Smooth muscle cell (in vitro differentiated cells): ENCODE data around the gene DDX47. TPM values are rescaled to one million over a fixed set of nuclear protein-coding genes. Genes with fewer than 3 reads are reported as not detected.
A peak's percentile ranks its signal among the peaks of the same experiment; 100 is the strongest.

ENCODE experiments used
- DNase-seq: peaks from one replicate; lab custom pipeline; 2025; ENCODE audit not compliant: unreplicated experiment; lab: John Stamatoyannopoulos, UW
- H2AFZ ChIP-seq: fragments of 200-600 bp; sonication (generic); 2 replicates; pipeline ENCODE4 v1.6.0; 2016; ENCODE audit warnings: antibody characterized with exemption, low read depth, mild to moderate bottlenecking
- H3F3A ChIP-seq: fragments of 200-600 bp; sonication (generic); 2 replicates; pipeline ENCODE4 v1.6.0; 2017; ENCODE audit warnings: antibody characterized with exemption, low read depth
- H3K27ac ChIP-seq: fragments of 200-600 bp; sonication (generic); 2 replicates; pipeline ENCODE4 v1.5.1; 2016; ENCODE audit warnings: low read depth, mild to moderate bottlenecking
- H3K27me3 ChIP-seq: fragments of 200-600 bp; sonication (generic); 2 replicates; pipeline ENCODE4 v1.6.1; 2016; ENCODE audit warnings: low read depth, mild to moderate bottlenecking
- H3K36me3 ChIP-seq: fragments of 200-600 bp; sonication (generic); 2 replicates; pipeline ENCODE4 v1.5.1; 2016; ENCODE audit warnings: low read depth
- H3K4me1 ChIP-seq: fragments of 200-600 bp; sonication (generic); 2 replicates; pipeline ENCODE4 v1.5.1; 2016; ENCODE audit warnings: low read depth
- H3K4me2 ChIP-seq: fragments of 200-600 bp; sonication (generic); 2 replicates; pipeline ENCODE4 v1.6.0; 2016; ENCODE audit warnings: mild to moderate bottlenecking
- H3K4me3 ChIP-seq: fragments of 200-600 bp; sonication (generic); 2 replicates; pipeline ENCODE4 v1.5.1; 2016; ENCODE audit warnings: mild to moderate bottlenecking
- H3K79me2 ChIP-seq: fragments of 200-600 bp; sonication (generic); 2 replicates; pipeline ENCODE4 v1.6.0; 2016; ENCODE audit warnings: low read depth, mild to moderate bottlenecking
- H3K9ac ChIP-seq: fragments of 200-600 bp; sonication (generic); 2 replicates; pipeline ENCODE4 v1.6.0; 2016; ENCODE audit warnings: low read depth
- H3K9me3 ChIP-seq: fragments of 200-600 bp; sonication (generic); replicated peaks from 2 replicates; pipeline ENCODE4 v1.5.1; 2016; ENCODE audit warnings: low read depth
- H4K20me1 ChIP-seq: fragments of 200-600 bp; sonication (generic); 2 replicates; pipeline ENCODE4 v1.6.0; 2016; ENCODE audit warnings: low read depth
- WGBS: methylation state at CpG from one replicate; pipeline ENCODE4 v1.1.7; 2016; ENCODE audit warnings: low lambda C conversion rate; 5-methylcytosine and 5-hydroxymethylcytosine counted together
- polyA plus RNA-seq: library from polyadenylated mRNA; unstranded; fragments of >200 nt; fragmentation: Nextera tagmentation; extraction: Ambion mirVana; gene quantifications from 2 replicates; pipeline ENCODE4 v1.2.1, GENCODE V29; 2016
- total RNA-seq: library from RNA; depleted of rRNA; stranded (reverse); fragments of >200 nt; gene quantifications from 2 replicates; pipeline ENCODE4 v1.2.3, GENCODE V29; 2014
- TF ChIP-seq, protein P1 (sequence below): fragments of 200-600 bp; sonication (generic); IDR thresholded peaks from 2 replicates; pipeline ENCODE4 v1.5.1; 2017; ENCODE audit warnings: borderline replicate concordance, mild to moderate bottlenecking, antibody characterized with exemption; ENCODE audit not compliant: insufficient read depth, poor library complexity, severe bottlenecking

DDX47 gene
- total and polyA plus RNA-seq, 2 experiments from 2014 or later, result 61.8 to 95.6 TPM

DNA sequence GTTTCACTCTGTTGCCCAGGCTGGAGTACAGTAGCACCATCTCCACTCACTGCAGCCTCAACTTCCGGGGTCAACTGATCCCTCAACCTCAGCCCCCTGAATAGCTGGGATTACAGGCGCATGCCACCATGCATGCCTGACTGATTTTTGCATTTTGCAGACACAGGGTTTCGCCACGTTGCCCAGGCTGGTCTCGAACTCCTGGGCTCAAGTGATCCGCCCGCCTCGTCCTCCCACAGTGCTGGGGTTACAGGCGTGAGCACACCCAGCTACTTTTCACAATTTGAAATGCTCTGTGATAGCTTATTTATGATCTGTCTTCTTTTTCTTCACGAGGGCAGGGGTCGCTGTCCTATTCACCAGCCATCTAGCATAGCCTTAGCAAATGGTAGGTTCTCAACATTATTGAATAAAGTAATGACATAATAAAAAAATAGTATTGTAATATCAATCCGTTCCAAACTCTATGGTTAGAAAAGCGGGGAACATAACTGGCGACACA lies 477 bp upstream of the DDX47 start:
- Histone ChIP-seq H3K4me3 (peak overlapping the region; percentile 86), H4K20me1 (no peaks in the 10 kb centered on the region), H3K4me2 (peak overlapping the region; percentile 76), H3K27me3 (no peaks in the 10 kb centered on the region), H3K36me3 (no peaks in the 10 kb centered on the region), H3F3A (peaks cover 3% of the 10 kb centered on the region), H3K9ac (no peak overlapping the region), H3K79me2 (peaks cover 44% of the 10 kb centered on the region), H3K4me1 (peaks cover 11% of the 10 kb centered on the region), H3K9me3 (no peaks in the 10 kb centered on the region), H3K27ac (no peak overlapping the region), H2AFZ (peak overlapping the region; percentile 26)
- TF ChIP-seq, protein P1, sequence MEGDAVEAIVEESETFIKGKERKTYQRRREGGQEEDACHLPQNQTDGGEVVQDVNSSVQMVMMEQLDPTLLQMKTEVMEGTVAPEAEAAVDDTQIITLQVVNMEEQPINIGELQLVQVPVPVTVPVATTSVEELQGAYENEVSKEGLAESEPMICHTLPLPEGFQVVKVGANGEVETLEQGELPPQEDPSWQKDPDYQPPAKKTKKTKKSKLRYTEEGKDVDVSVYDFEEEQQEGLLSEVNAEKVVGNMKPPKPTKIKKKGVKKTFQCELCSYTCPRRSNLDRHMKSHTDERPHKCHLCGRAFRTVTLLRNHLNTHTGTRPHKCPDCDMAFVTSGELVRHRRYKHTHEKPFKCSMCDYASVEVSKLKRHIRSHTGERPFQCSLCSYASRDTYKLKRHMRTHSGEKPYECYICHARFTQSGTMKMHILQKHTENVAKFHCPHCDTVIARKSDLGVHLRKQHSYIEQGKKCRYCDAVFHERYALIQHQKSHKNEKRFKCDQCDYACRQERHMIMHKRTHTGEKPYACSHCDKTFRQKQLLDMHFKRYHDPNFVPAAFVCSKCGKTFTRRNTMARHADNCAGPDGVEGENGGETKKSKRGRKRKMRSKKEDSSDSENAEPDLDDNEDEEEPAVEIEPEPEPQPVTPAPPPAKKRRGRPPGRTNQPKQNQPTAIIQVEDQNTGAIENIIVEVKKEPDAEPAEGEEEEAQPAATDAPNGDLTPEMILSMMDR, result no peak
- WGBS, result 66% methylated on average over 14 of the region's 14 CpGs
- no peak for DNase-seq

DNA sequence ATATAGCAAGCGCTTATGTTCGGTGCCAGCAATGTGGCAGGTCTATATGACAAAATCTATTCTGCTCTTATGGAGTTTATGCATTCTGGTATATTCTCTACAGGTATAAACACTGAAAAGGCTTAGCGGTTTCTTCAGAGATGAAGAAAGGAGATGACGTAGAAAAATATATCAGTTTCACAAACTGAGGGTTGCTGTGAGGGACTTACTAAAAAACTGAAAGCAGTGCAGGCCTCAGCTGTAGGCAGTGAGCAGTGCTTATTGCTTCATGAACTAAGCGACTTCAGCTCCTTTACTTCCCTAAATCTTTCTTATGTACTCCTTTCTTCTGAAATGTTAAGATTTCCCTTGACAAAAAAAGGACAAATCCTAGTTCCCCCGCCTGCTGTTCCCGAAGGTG lies 4.5 kb downstream of the DDX47 start:
- Histone ChIP-seq H3F3A (peaks cover 8% of the 10 kb centered on the region), H4K20me1 (peaks cover 22% of the 10 kb centered on the region), H3K9ac (no peak overlapping the region), H3K27me3 (no peaks in the 10 kb centered on the region), H2AFZ (no peak overlapping the region), H3K4me2 (no peak overlapping the region), H3K4me1 (peaks cover 12% of the 10 kb centered on the region), H3K27ac (no peak overlapping the region), H3K9me3 (no peaks in the 10 kb centered on the region), H3K36me3 (peaks cover 12% of the 10 kb centered on the region), H3K79me2 (peaks cover 63% of the 10 kb centered on the region), H3K4me3 (no peak overlapping the region)
- TF ChIP-seq, protein P1, result no peak
- DNase-seq, result no peak
- WGBS, result 99% methylated on average over 7 of the region's 7 CpGs

DNA sequence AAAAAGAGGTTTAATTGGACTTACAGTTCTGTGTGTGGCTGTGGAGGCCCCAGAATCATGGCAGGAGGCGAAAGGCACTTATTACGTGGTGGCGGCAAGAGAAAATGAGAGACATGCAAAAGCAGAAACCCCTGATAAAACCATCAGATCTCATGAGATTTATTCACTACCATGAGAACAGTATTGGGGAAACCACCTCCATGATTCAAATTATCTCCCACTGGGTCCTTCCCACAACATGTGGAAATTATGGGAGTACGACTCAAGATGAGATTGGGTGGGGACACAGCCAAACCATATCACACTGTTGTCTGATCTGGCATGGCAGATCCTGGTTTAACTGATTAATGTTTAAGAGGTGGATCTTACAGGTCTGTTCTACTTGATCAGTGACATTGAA lies 5.6 kb downstream of the DDX47 start:
- no peak for DNase-seq
- no peak overlapping the region for H2AFZ ChIP-seq
- H3K27ac ChIP-seq, result peak overlapping the region; percentile 84
- peaks cover 12% of the 10 kb centered on the region for H3K4me1 ChIP-seq
- TF ChIP-seq, protein P1, result no peak
- H3K9me3 ChIP-seq, result no peaks in the 10 kb centered on the region
- H3K36me3 ChIP-seq, result peaks cover 16% of the 10 kb centered on the region
- 98% methylated on average over 4 of the region's 4 CpGs for WGBS
- H3F3A ChIP-seq, result peaks cover 8% of the 10 kb centered on the region
- peaks cover 58% of the 10 kb centered on the region for H3K79me2 ChIP-seq
- H3K9ac ChIP-seq, result no peak overlapping the region
- peak overlapping the region; percentile 10 for H3K4me2 ChIP-seq
- no peak overlapping the region for H3K4me3 ChIP-seq
- H4K20me1 ChIP-seq, result peaks cover 22% of the 10 kb centered on the region
- no peaks in the 10 kb centered on the region for H3K27me3 ChIP-seq

DNA sequence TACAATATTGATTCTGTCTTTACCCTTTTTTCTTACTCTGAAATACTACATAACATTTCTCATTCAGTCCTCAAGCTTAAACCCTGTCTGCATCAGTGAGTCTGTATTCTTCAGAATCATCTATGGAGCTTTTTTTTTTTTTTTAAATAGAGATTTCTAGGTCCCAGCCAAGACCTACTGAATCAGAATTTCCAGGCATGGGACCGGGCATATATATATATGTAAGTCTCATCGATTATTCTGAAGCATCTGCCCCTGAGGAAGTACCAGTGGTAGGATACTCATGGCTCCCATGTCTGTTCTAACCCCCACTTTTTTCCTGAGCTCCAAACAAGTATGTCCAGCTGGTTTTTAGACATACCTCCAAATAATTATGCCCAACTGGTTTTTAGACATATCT lies 6.1 kb downstream of the DDX47 start:
- Histone ChIP-seq H3K27ac (peak overlapping the region; percentile 84), H3K9ac (no peak overlapping the region), H3K4me3 (no peak overlapping the region), H3K36me3 (peaks cover 16% of the 10 kb centered on the region), H3F3A (peaks cover 8% of the 10 kb centered on the region), H3K4me2 (peak overlapping the region; percentile 10), H4K20me1 (peaks cover 22% of the 10 kb centered on the region), H3K4me1 (peaks cover 7% of the 10 kb centered on the region), H3K27me3 (no peaks in the 10 kb centered on the region), H3K79me2 (peaks cover 53% of the 10 kb centered on the region), H3K9me3 (no peaks in the 10 kb centered on the region), H2AFZ (no peak overlapping the region)
- 98% methylated on average over 2 of the region's 2 CpGs for WGBS
- no peak for DNase-seq
- TF ChIP-seq, protein P1, result no peak
